DND-41 (cell line): Measurements from ENCODE around the gene CAPN12.

Source experiments
- ATAC-seq: fragments of 200-7000 bp; cut with Tn5 transposase; 3 replicates; pipeline ENCODE4 v1.9.1; 2021; ENCODE audit warnings: low read depth; ENCODE audit not compliant: insufficient read depth
- DNase-seq: peaks from one replicate; pipeline ENCODE4 v3.0.0-alpha.2; 2020
- H2AFZ ChIP-seq: 2 replicates; pipeline ENCODE4 v1.6.0; 2012; ENCODE audit warnings: low read depth, low read length
- H3K27ac ChIP-seq: 2 replicates; pipeline ENCODE4 v1.5.1; 2012; ENCODE audit warnings: low read length, inconsistent platforms
- H3K27me3 ChIP-seq: fragments of 200-600 bp; sonication (generic); 2 replicates; pipeline ENCODE4 v1.6.0; 2012; ENCODE audit warnings: low read length, mild to moderate bottlenecking, inconsistent platforms; ENCODE audit not compliant: insufficient read depth, poor library complexity
- H3K36me3 ChIP-seq: 2 replicates; pipeline ENCODE4 v1.5.1; 2012; ENCODE audit warnings: low read length, inconsistent platforms; ENCODE audit not compliant: insufficient read depth
- H3K4me1 ChIP-seq: 2 replicates; pipeline ENCODE4 v1.5.1; 2012; ENCODE audit warnings: mild to moderate bottlenecking, low read length; ENCODE audit not compliant: insufficient read depth
- H3K4me2 ChIP-seq: 2 replicates; pipeline ENCODE4 v1.6.0; 2012; ENCODE audit warnings: mild to moderate bottlenecking, moderate library complexity, low read length, inconsistent platforms; ENCODE audit not compliant: insufficient read depth
- H3K4me3 ChIP-seq, 2 experiments: fragments of 200-600 bp in 1 of 2; shearing (Covaris generic) in 1 of 2; 2 replicates each; pipeline ENCODE4 v1.5.1; 2012 to 2016; ENCODE audit warnings: inconsistent platforms in 2 of 2, low read length in 2 of 2, mild to moderate bottlenecking in 2 of 2, low read depth in 1 of 2, moderate library complexity in 1 of 2
- H3K79me2 ChIP-seq: 2 replicates; pipeline ENCODE4 v1.6.0; 2012; ENCODE audit warnings: low read length, inconsistent platforms; ENCODE audit not compliant: insufficient read depth
- H3K9ac ChIP-seq: 2 replicates; pipeline ENCODE4 v1.6.0; 2012; ENCODE audit warnings: low read depth, mild to moderate bottlenecking, inconsistent platforms, low read length, moderate library complexity
- H3K9me3 ChIP-seq: 2 replicates; pipeline ENCODE4 v1.5.1; 2012; ENCODE audit warnings: low read length, moderate library complexity, mild to moderate bottlenecking, inconsistent platforms; ENCODE audit not compliant: insufficient read depth, severe bottlenecking
- H4K20me1 ChIP-seq: 2 replicates; pipeline ENCODE4 v1.6.0; 2012; ENCODE audit warnings: low read length; ENCODE audit not compliant: insufficient read depth
- CTCF ChIP-seq: IDR thresholded peaks from 2 replicates; pipeline ENCODE4 v1.5.1; 2012; ENCODE audit warnings: borderline replicate concordance, low read length, moderate library complexity, mild to moderate bottlenecking; ENCODE audit not compliant: poor library complexity, severe bottlenecking; ENCODE audit errors: extremely low read depth
- EZH2 ChIP-seq: IDR thresholded peaks from 3 replicates; pipeline ENCODE4 v1.6.1; 2012; ENCODE audit warnings: borderline replicate concordance, low read depth, mild to moderate bottlenecking, moderate library complexity, low read length, inconsistent platforms; ENCODE audit not compliant: severe bottlenecking

CAPN12 gene

GRCh38 chr19:38740257-38740592 is 4.0 kb downstream of the CAPN12 start:
- no peak overlapping the region for H3K4me3 ChIP-seq
- no peak for DNase-seq
- H4K20me1 ChIP-seq: peaks cover 5% of the 10 kb centered on the region; the same call in 1 of the 2 replicates
- no peak overlapping the region for H2AFZ ChIP-seq
- no peaks in the 10 kb centered on the region for H3K27me3 ChIP-seq
- H3K27ac ChIP-seq: no peak overlapping the region
- no peaks in the 10 kb centered on the region for H3K9me3 ChIP-seq
- H3K36me3 ChIP-seq: no peaks in the 10 kb centered on the region
- no peaks in the 10 kb centered on the region for H3K4me1 ChIP-seq
- no peaks in the 10 kb centered on the region for H3K79me2 ChIP-seq
- no peak for TF ChIP-seq EZH2
- no peak for TF ChIP-seq CTCF
- no peak overlapping the region for H3K4me2 ChIP-seq
- no peak for ATAC-seq
- H3K9ac ChIP-seq: no peak overlapping the region

GRCh38 chr19:38739440-38740256 is 4.6 kb downstream of the CAPN12 start:
- Histone ChIP-seq H3K27me3 (no peaks in the 10 kb centered on the region), H3K4me1 (no peaks in the 10 kb centered on the region), H2AFZ (no peak overlapping the region), H3K4me3 (no peak overlapping the region), H3K79me2 (no peaks in the 10 kb centered on the region), H3K27ac (no peak overlapping the region), H4K20me1 (peaks cover 5% of the 10 kb centered on the region; the same call in 1 of the 2 replicates), H3K36me3 (no peaks in the 10 kb centered on the region), H3K4me2 (no peak overlapping the region), H3K9me3 (no peaks in the 10 kb centered on the region), H3K9ac (no peak overlapping the region)
- no peak for ATAC-seq
- no peak for DNase-seq
- TF ChIP-seq CTCF (no peak), EZH2 (no peak)

GRCh38 chr19:38737921-38738737 is 6.1 kb downstream of the CAPN12 start:
- H2AFZ ChIP-seq: no peak overlapping the region
- no peaks in the 10 kb centered on the region for H3K79me2 ChIP-seq
- H3K27me3 ChIP-seq: no peaks in the 10 kb centered on the region
- ATAC-seq (no peak), DNase-seq (no peak)
- H3K9me3 ChIP-seq: no peaks in the 10 kb centered on the region
- H3K36me3 ChIP-seq: no peaks in the 10 kb centered on the region
- H4K20me1 ChIP-seq: peaks cover 5% of the 10 kb centered on the region; the same call in 1 of the 2 replicates
- H3K4me2 ChIP-seq: no peak overlapping the region
- no peaks in the 10 kb centered on the region for H3K4me1 ChIP-seq
- H3K4me3 ChIP-seq: no peak overlapping the region
- no peak overlapping the region for H3K9ac ChIP-seq
- no peak overlapping the region for H3K27ac ChIP-seq
- TF ChIP-seq CTCF (no peak), EZH2 (no peak)
